HepG2 (cell line): Measurements from ENCODE around the gene PPP1R15B. TPM values are rescaled to one million over a fixed set of nuclear protein-coding genes. Genes with fewer than 3 reads are reported as not detected.

ENCODE experiments used
- ARID3A ChIP-seq: IDR thresholded peaks from 2 replicates; pipeline ENCODE4 v1.6.1; 2012; ENCODE audit warnings: low read depth, low read length, improper control_type of control experiment
- ATF1 ChIP-seq: IDR thresholded peaks from 2 replicates; pipeline ENCODE4 v1.6.1; 2016; ENCODE audit warnings: mild to moderate bottlenecking, control low read depth
- CTCF ChIP-seq: sonication (generic); formaldehyde crosslinking; IDR thresholded peaks from 2 replicates; pipeline ENCODE4 v1.5.0; 2020; ENCODE audit warnings: mild to moderate bottlenecking, missing genetic modification reagents, moderate library complexity
- GFI1 ChIP-seq: sonication (generic); formaldehyde crosslinking; IDR thresholded peaks from 2 replicates; pipeline ENCODE4 v1.5.0; 2020; ENCODE audit warnings: missing genetic modification reagents, mild to moderate bottlenecking, borderline replicate concordance
- IKZF4 ChIP-seq: sonication (generic); formaldehyde crosslinking; IDR thresholded peaks from 2 replicates; pipeline ENCODE4 v1.5.1; 2020; ENCODE audit warnings: borderline replicate concordance, mild to moderate bottlenecking, low read depth, missing genetic modification reagents; ENCODE audit errors: not compliant biosample characterization
- RELA ChIP-seq: sonication (generic); formaldehyde crosslinking; IDR thresholded peaks from 2 replicates; pipeline ENCODE4 v1.4.0; 2020; ENCODE audit warnings: missing genetic modification reagents
- ZBTB49 ChIP-seq: sonication (generic); formaldehyde crosslinking; IDR thresholded peaks from 2 replicates; pipeline ENCODE4 v1.4.0; 2020; ENCODE audit warnings: missing genetic modification reagents, borderline replicate concordance
- ZNF280D ChIP-seq: sonication (generic); formaldehyde crosslinking; IDR thresholded peaks from 2 replicates; pipeline ENCODE4 v1.5.1; 2020; ENCODE audit warnings: mild to moderate bottlenecking, missing genetic modification reagents
- ZNF318 ChIP-seq: sonication (generic); formaldehyde crosslinking; IDR thresholded peaks from 2 replicates; pipeline ENCODE4 v1.4.0; 2020; ENCODE audit warnings: mild to moderate bottlenecking, missing genetic modification reagents
- polyA plus RNA-seq, 8 experiments: library from polyadenylated mRNA; depleted of rRNA in 3 of 8; stranded (reverse) in 7 of 8; unstranded in 1 of 8; fragments of >200 nt; fragmentation: Illumina TruSeq in 4 of 8; extraction: Trizol in 4 of 8; gene quantifications; 2 replicates each; pipeline versions ENCODE4 v1.2.1 to v1.2.3, GENCODE V29; 2011 to 2016; ENCODE audit warnings: low read depth in 4 of 8, missing spikeins in 1 of 8, mixed read lengths in 1 of 8; ENCODE audit not compliant: insufficient read depth in 1 of 8
- total RNA-seq, 5 experiments: library from RNA; depleted of rRNA; stranded (reverse); fragments of >200 nt; fragmentation: Illumina TruSeq; extraction: Trizol; gene quantifications; 2 replicates each; pipeline ENCODE4 v1.2.3, GENCODE V29; 2016; ENCODE audit warnings: low read depth in 1 of 5

The PPP1R15B gene
- total and polyA plus RNA-seq, 2 of the 13 experiments (the other 11 are each of a cell fraction or from before 2014, with no cell fraction given) = 13.4 to 23.8 TPM

- TF ChIP-seq ZNF318 (no peak), ARID3A (no peak), GFI1 (CRISPR knock-in tag) (no peak), IKZF4 (CRISPR knock-in tag) (no peak), RELA (CRISPR knock-in tag) (no peak), ZBTB49 (no peak), ZNF280D (no peak), CTCF (CRISPR knock-in tag) (no peak), ATF1 (CRISPR knock-in tag) (no peak)
Observed at GRCh38 chr1:204449678-204450280, 38.2 kb upstream of the PPP1R15B start (continued).
